PC-9 (cell line): ENCODE data around the gene ACKR2. TPM values are rescaled to one million over a fixed set of nuclear protein-coding genes. Genes with fewer than 3 reads are reported as not detected.

Experiments
- BruUV-seq: library from RNA; stranded (reverse); fragments of 400-500 nt; replicated peaks from 2 replicates; lab custom pipeline; 2021; lab: Mats Ljungman, UMichigan
- CTCF ChIA-PET: fragments of 300-600 bp; sonication (Branson Sonifier 250); formaldehyde crosslinking; loops from one replicate; lab custom pipeline; 2022; ENCODE audit warnings: antibody characterized with exemption; lab: Charles Lee
- POLR2A ChIA-PET: fragments of 300-600 bp; sonication (Branson Sonifier 250); formaldehyde crosslinking; loops from one replicate; lab custom pipeline; 2022; ENCODE audit warnings: antibody characterized with exemption; ENCODE audit not compliant: unreplicated experiment; lab: Charles Lee
- DNase-seq, 2 experiments: peaks; one replicate each; pipeline versions ENCODE4 v3.0.0 to v3.0.0-alpha.2; 2015 to 2022; ENCODE audit warnings: mixed read lengths in 1 of 2
- H2AFZ ChIP-seq: fragments of 200-600 bp; sonication (generic); 2 replicates; pipeline ENCODE4 v1.8.1; 2017; ENCODE audit warnings: antibody characterized with exemption
- H3F3A ChIP-seq: fragments of 200-600 bp; sonication (generic); 2 replicates; pipeline ENCODE4 v1.8.1; 2017; ENCODE audit warnings: antibody characterized with exemption, mild to moderate bottlenecking, low read depth; ENCODE audit not compliant: insufficient read depth
- H3K27ac ChIP-seq: fragments of 200-600 bp; sonication (generic); 2 replicates; pipeline ENCODE4 v1.6.1; 2016; ENCODE audit warnings: mixed run types
- H3K27me3 ChIP-seq: fragments of 200-600 bp; sonication (generic); 2 replicates; pipeline ENCODE4 v1.6.1; 2016; ENCODE audit warnings: low read depth, mixed run types; ENCODE audit not compliant: insufficient read depth
- H3K36me3 ChIP-seq: fragments of 200-600 bp; sonication (generic); 2 replicates; pipeline ENCODE4 v1.6.1; 2016; ENCODE audit warnings: low read depth, mixed run types
- H3K4me1 ChIP-seq: fragments of 200-600 bp; sonication (generic); replicated peaks from 2 replicates; pipeline ENCODE4 v1.6.1; 2016; ENCODE audit warnings: mixed run types; ENCODE audit not compliant: insufficient read depth
- H3K4me2 ChIP-seq: fragments of 200-600 bp; sonication (generic); 2 replicates; pipeline ENCODE4 v1.6.1; 2017; ENCODE audit warnings: mixed run types
- H3K4me3 ChIP-seq: fragments of 200-600 bp; sonication (generic); 2 replicates; pipeline ENCODE4 v1.6.1; 2016; ENCODE audit warnings: mixed run types
- H3K79me2 ChIP-seq: fragments of 200-600 bp; sonication (generic); 2 replicates; pipeline ENCODE4 v1.6.1; 2017; ENCODE audit warnings: low read depth, mixed run types
- H3K9me2 ChIP-seq: fragments of 200-600 bp; sonication (generic); 2 replicates; pipeline ENCODE4 v1.8.1; 2017; ENCODE audit warnings: mild to moderate bottlenecking; ENCODE audit not compliant: insufficient read depth
- H3K9me3 ChIP-seq: fragments of 200-600 bp; sonication (generic); 2 replicates; pipeline ENCODE4 v1.8.1; 2016; ENCODE audit warnings: low read depth; ENCODE audit not compliant: insufficient read depth
- H4K20me1 ChIP-seq: fragments of 200-600 bp; sonication (generic); 2 replicates; pipeline ENCODE4 v1.8.1; 2017; ENCODE audit not compliant: insufficient read depth
- EZH2 ChIP-seq: fragments of 200-600 bp; sonication (generic); IDR thresholded peaks from 2 replicates; pipeline ENCODE4 v1.8.0; 2017; ENCODE audit warnings: antibody characterized with exemption, low read depth
- intact Hi-C: fragments of 100-400 bp; cut with micrococcal nuclease; formaldehyde crosslinking; loops from one replicate; pipeline ENCODE4 v1.10.0; 2022; ENCODE audit not compliant: unreplicated experiment
- total RNA-seq: library from RNA; stranded (reverse); gene quantifications from 2 replicates; pipeline ENCODE4 v1.2.3, GENCODE V29; 2021
- TF ChIP-seq, protein P1 (sequence below): fragments of 200-600 bp; sonication (generic); conservative IDR thresholded peaks from 2 replicates; pipeline ENCODE4 v1.6.1; 2017; ENCODE audit warnings: mixed run types, antibody characterized with exemption, mild to moderate bottlenecking, moderate library complexity

The ACKR2 gene
- total RNA-seq, 1 experiment from 2014 or later, result 2.9 TPM

- Histone ChIP-seq H2AFZ (peak overlapping the region; percentile 75; the same call in 1 of the 2 replicates), H3K27me3 (no peaks in the 10 kb centered on the region), H3K4me2 (peak overlapping the region; percentile 99), H3K36me3 (no peaks in the 10 kb centered on the region), H3K4me3 (peak overlapping the region; percentile 84), H3K79me2 (peaks cover 47% of the 10 kb centered on the region), H3F3A (peaks cover 7% of the 10 kb centered on the region; the same call in 1 of the 2 replicates), H3K4me1 (peaks cover 24% of the 10 kb centered on the region), H3K9me2 (no peaks in the 10 kb centered on the region), H3K9me3 (no peaks in the 10 kb centered on the region), H3K27ac (peak overlapping the region; percentile 81), H4K20me1 (no peaks in the 10 kb centered on the region)
- intact Hi-C loops, result no loop called here
- TF ChIP-seq EZH2, result no peak
- TF ChIP-seq, protein P1, sequence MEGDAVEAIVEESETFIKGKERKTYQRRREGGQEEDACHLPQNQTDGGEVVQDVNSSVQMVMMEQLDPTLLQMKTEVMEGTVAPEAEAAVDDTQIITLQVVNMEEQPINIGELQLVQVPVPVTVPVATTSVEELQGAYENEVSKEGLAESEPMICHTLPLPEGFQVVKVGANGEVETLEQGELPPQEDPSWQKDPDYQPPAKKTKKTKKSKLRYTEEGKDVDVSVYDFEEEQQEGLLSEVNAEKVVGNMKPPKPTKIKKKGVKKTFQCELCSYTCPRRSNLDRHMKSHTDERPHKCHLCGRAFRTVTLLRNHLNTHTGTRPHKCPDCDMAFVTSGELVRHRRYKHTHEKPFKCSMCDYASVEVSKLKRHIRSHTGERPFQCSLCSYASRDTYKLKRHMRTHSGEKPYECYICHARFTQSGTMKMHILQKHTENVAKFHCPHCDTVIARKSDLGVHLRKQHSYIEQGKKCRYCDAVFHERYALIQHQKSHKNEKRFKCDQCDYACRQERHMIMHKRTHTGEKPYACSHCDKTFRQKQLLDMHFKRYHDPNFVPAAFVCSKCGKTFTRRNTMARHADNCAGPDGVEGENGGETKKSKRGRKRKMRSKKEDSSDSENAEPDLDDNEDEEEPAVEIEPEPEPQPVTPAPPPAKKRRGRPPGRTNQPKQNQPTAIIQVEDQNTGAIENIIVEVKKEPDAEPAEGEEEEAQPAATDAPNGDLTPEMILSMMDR, result no peak
- BruUV-seq, result no TSS peak
- ChIA-PET CTCF (no interaction called here), POLR2A (no interaction called here)
- no peak for DNase-seq
Observed at GRCh38 chr3:42802876-42803413, 6.3 kb upstream of the ACKR2 start.

GRCh38 chr3:42803414-42804105, 5.7 kb upstream of the ACKR2 start:
- no peak for TF ChIP-seq EZH2
- TF ChIP-seq, protein P1, result no peak
- Histone ChIP-seq H3K27me3 (no peaks in the 10 kb centered on the region), H3K4me3 (peak overlapping the region; percentile 84), H3K9me3 (no peaks in the 10 kb centered on the region), H4K20me1 (no peaks in the 10 kb centered on the region), H3K9me2 (no peaks in the 10 kb centered on the region), H3F3A (peaks cover 7% of the 10 kb centered on the region; the same call in 1 of the 2 replicates), H3K79me2 (peaks cover 47% of the 10 kb centered on the region), H3K36me3 (no peaks in the 10 kb centered on the region), H3K27ac (peak overlapping the region; percentile 81), H3K4me1 (peaks cover 24% of the 10 kb centered on the region), H2AFZ (peak overlapping the region; percentile 75), H3K4me2 (peak overlapping the region; percentile 99)
- BruUV-seq, result TSS peak; percentile 60
- ChIA-PET CTCF (no interaction called here), POLR2A (no interaction called here)
- intact Hi-C loops, result loop anchor here (2.0 kb wide), 1 partner anchor 25 kb away; no protein-coding TSS in a partner anchor
- DNase-seq, result no peak

DNA sequence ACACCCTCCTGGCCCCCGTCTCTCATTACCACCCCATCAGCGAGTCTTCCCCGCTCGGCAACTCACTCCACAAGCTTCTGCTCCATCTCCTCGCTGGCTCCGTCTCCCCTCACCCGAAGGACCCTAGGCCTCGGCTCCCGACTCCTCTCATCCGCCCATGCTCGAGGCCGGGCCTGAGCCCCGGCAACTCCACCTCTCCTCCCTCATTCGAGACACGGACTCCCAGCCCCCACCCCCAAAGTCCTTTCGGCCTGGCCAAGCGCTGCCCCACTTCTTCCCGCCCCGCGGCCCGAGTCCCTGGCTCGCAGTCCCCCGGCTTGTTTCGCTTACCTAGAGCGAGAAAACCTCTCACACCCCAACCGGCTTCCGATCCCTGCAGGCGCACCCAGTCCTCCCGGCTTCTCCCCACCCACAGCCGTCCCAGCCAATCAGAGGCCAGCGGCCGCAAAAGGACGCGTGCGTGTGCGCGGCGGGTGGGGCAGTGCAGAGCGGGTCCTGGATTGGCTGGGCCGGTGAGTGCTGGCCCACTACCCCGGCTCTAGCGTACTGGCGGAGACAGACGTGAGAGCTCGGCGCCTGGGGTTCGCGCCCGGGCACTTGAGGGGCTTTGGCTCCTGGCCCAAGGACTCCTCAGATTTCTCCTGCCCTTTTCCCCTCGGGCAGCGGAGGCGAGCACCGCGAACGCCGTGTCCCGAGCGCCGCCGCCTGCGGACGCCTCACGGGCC, 5.0 kb upstream of the ACKR2 start, which contains the start of gene HIGD1A:
Gene HIGD1A (minus strand): TSS at position 385 of the 725 bp plus-strand sequence. CDS start 10,237 bp downstream, outside the sequence.
- intact Hi-C loops, result loop anchor here (2.0 kb wide), 1 partner anchor 25 kb away; no protein-coding TSS in a partner anchor
- Histone ChIP-seq H3K9me2 (no peaks in the 10 kb centered on the region), H3K79me2 (peaks cover 47% of the 10 kb centered on the region), H3K27me3 (no peaks in the 10 kb centered on the region), H3K9me3 (no peaks in the 10 kb centered on the region), H3F3A (peaks cover 7% of the 10 kb centered on the region; the same call in 1 of the 2 replicates), H2AFZ (peak within 1 kb of the TSS; percentile 99), H4K20me1 (no peaks in the 10 kb centered on the region), H3K4me3 (peak within 1 kb of the TSS; percentile 84), H3K4me1 (peaks cover 24% of the 10 kb centered on the region), H3K36me3 (no peaks in the 10 kb centered on the region), H3K4me2 (peak within 1 kb of the TSS; percentile 99), H3K27ac (peak within 1 kb of the TSS; percentile 81)
- DNase-seq, result peak; percentile 91 to 93
- CTCF ChIA-PET, result no interaction called here
- no TSS peak for BruUV-seq
- no peak for TF ChIP-seq EZH2
- TF ChIP-seq, protein P1, result no peak
- POLR2A ChIA-PET, result interaction anchor here (0.5 to 0.6 kb wide), 2 partner anchors 16 to 644 kb away, joined by 20 to 24 read pairs; no protein-coding TSS in a partner anchor
